Tibial artery (tissue), 4 donors: ENCODE results near the gene ASXL2.
A peak's percentile ranks its signal among the peaks of the same experiment; 100 is the strongest.

Experiments
- DNase-seq, 2 donors: peaks; one replicate each; pipeline ENCODE4 v3.0.0-alpha.2; 2019
- H3K27ac ChIP-seq, 2 donors: fragments of 200-600 bp; sonication (generic) in 1 of 2; 1 replicate in 1 of 2; 2 replicates in 1 of 2; pipeline ENCODE4 v1.5.1; 2018 to 2019; ENCODE audit warnings: mild to moderate bottlenecking in 1 of 2
- H3K27me3 ChIP-seq, 2 donors: fragments of 200-600 bp; sonication (generic) in 1 of 2; one replicate each; pipeline versions ENCODE4 v1.5.1 to v1.6.0; 2016 to 2019
- H3K36me3 ChIP-seq, 3 donors: fragments of 200-600 bp; sonication (generic) in 2 of 3; one replicate each; pipeline ENCODE4 v1.5.1; 2016 to 2019; ENCODE audit warnings: mild to moderate bottlenecking in 2 of 3
- H3K4me1 ChIP-seq, 4 donors: fragments of 200-600 bp; sonication (generic) in 2 of 4; 1 replicate in 3 of 4; 2 replicates in 1 of 4; pipeline ENCODE4 v1.5.1; 2016 to 2019
- H3K4me3 ChIP-seq, 2 donors: fragments of 200-600 bp; sonication (generic) in 1 of 2; 1 replicate in 1 of 2; 2 replicates in 1 of 2; pipeline ENCODE4 v1.5.1; 2018 to 2019; ENCODE audit warnings: mild to moderate bottlenecking in 2 of 2
- H3K9me3 ChIP-seq, 3 donors: fragments of 200-600 bp; sonication (generic) in 1 of 3; one replicate each; pipeline ENCODE4 v1.5.1; 2016 to 2019
- CTCF ChIP-seq, 2 experiments: fragments of 200-600 bp in 1 of 2; fragments of 450-650 bp in 1 of 2; IDR thresholded peaks; one replicate each; pipeline ENCODE4 v1.5.1; 2017 to 2019; ENCODE audit warnings: antibody characterized with exemption in 2 of 2, mild to moderate bottlenecking in 1 of 2, moderate library complexity in 1 of 2
- intact Hi-C: fragments of 100-400 bp; cut with DNase I; formaldehyde crosslinking; loops from one replicate; pipeline ENCODE4 v1.15.0; 2023; ENCODE audit warnings: low total_unique reads

The ASXL2 gene

GRCh38 chr2:25878361-25879132 lies at the start of gene ASXL2:
Gene ASXL2, minus strand, starts transcription at chr2:25878487. Its CDS starts 265 bp downstream, at chr2:25878222.
- no peak for TF ChIP-seq CTCF (IDR thresholded peaks at IDR 0.05)
- intact Hi-C loops = loop anchor here (5.0 kb wide), 1 partner anchor 154 kb away; the partner anchor contains the start of gene RAB10
- Histone ChIP-seq H3K4me3 (peak within 1 kb of the TSS; percentile 80 to 89), H3K4me1 (peaks cover 0 to 21% (median 7%) of the 10 kb centered on the region in 4 donors), H3K27ac (peak within 1 kb of the TSS; percentile 88 to 94), H3K9me3 (no peaks in the 10 kb centered on the region), H3K27me3 (peaks cover 0 to 3% of the 10 kb centered on the region in 2 donors), H3K36me3 (peaks cover 0 to 11% (median 0%) of the 10 kb centered on the region in 3 donors)
- DNase-seq = peak; percentile 96 to 97

- DNase-seq = no peak
- no peak for TF ChIP-seq CTCF (IDR thresholded peaks at IDR 0.05)
- Histone ChIP-seq H3K9me3 (no peaks in the 10 kb centered on the region), H3K36me3 (peaks cover 8 to 48% (median 12%) of the 10 kb centered on the region in 3 donors), H3K4me1 (no peaks in the 10 kb centered on the region), H3K27ac (no peak overlapping the region), H3K4me3 (no peak overlapping the region), H3K27me3 (no peaks in the 10 kb centered on the region)
- intact Hi-C loops = no loop called here
Observed at GRCh38 chr2:25926984-25927756, 48.9 kb upstream of the ASXL2 start.

GRCh38 chr2:25922501-25922900 lies 44.2 kb upstream of the ASXL2 start:
- Histone ChIP-seq H3K4me1 (no peaks in the 10 kb centered on the region), H3K27me3 (peaks cover 0 to 5% of the 10 kb centered on the region in 2 donors), H3K27ac (no peak overlapping the region), H3K36me3 (peaks cover 0 to 14% (median 0%) of the 10 kb centered on the region in 3 donors), H3K9me3 (no peaks in the 10 kb centered on the region), H3K4me3 (no peak overlapping the region)
- TF ChIP-seq CTCF (IDR thresholded peaks at IDR 0.05) = no peak
- no peak for DNase-seq
- intact Hi-C loops = no loop called here

- Histone ChIP-seq H3K27me3 (peaks cover 0 to 5% of the 10 kb centered on the region in 2 donors), H3K27ac (no peak overlapping the region), H3K9me3 (no peaks in the 10 kb centered on the region), H3K36me3 (no peaks in the 10 kb centered on the region), H3K4me1 (no peaks in the 10 kb centered on the region), H3K4me3 (no peak overlapping the region)
- no peak for TF ChIP-seq CTCF (IDR thresholded peaks at IDR 0.05)
- intact Hi-C loops = no loop called here
- no peak for DNase-seq
Observed at GRCh38 chr2:25920786-25921415, 42.6 kb upstream of the ASXL2 start.

GRCh38 chr2:25920336-25920735 lies 42.0 kb upstream of the ASXL2 start:
- Histone ChIP-seq H3K27me3 (peaks cover 0 to 8% of the 10 kb centered on the region in 2 donors), H3K9me3 (no peaks in the 10 kb centered on the region), H3K4me3 (no peak overlapping the region), H3K36me3 (no peaks in the 10 kb centered on the region), H3K27ac (no peak overlapping the region), H3K4me1 (no peaks in the 10 kb centered on the region)
- no peak for TF ChIP-seq CTCF (IDR thresholded peaks at IDR 0.05)
- no peak for DNase-seq
- intact Hi-C loops = no loop called here
